A673 (cell line): ENCODE data around the gene KRCC1.
"Not testable (repeated sequence)": the region's sequence is repeated elsewhere in the genome, so short reads cannot be mapped to it uniquely, and the experiment has no call there.

ENCODE experiments used
- EZH2 ChIP-seq: fragments of 200-600 bp; sonication (generic); IDR thresholded peaks from 2 replicates; pipeline ENCODE4 v1.6.1; 2017; ENCODE audit warnings: borderline replicate concordance, low read depth, mild to moderate bottlenecking, mixed read lengths, antibody characterized with exemption, low read length; ENCODE audit not compliant: poor library complexity, severe bottlenecking
- TF ChIP-seq, protein P1 (sequence below): fragments of 300-800, 200-600 bp; sonication (generic); conservative IDR thresholded peaks from 2 replicates; pipeline ENCODE4 v1.5.1; 2017; ENCODE audit warnings: low read depth, mild to moderate bottlenecking, antibody characterized with exemption, low read length, moderate library complexity, mixed read lengths

DNA sequence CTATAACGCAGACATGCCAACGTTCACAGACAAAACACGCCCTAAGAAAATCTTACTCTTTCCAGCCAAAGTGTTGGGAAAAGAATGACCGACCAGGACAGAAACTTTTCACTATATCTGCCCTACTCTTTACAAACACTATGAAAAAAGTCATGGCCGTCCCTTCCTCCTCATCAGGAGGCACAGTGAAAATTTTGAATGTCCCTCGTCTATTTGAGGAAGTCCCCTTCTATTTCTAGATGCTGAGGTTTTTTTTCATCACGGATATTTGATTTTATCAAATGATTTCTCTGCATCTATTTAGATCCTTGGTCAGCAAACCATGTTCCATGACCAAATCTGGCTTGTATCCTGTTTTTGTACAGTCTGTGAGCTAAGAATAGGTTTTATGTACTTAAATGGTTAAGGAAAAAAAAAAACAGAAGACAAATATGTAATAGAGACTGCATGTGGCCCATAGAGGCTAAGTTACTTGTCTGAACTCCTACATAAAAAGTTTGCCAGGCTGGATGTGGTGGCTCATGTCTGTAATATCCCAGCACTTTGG, 61.2 kb downstream of the KRCC1 start:
- TF ChIP-seq, protein P1, sequence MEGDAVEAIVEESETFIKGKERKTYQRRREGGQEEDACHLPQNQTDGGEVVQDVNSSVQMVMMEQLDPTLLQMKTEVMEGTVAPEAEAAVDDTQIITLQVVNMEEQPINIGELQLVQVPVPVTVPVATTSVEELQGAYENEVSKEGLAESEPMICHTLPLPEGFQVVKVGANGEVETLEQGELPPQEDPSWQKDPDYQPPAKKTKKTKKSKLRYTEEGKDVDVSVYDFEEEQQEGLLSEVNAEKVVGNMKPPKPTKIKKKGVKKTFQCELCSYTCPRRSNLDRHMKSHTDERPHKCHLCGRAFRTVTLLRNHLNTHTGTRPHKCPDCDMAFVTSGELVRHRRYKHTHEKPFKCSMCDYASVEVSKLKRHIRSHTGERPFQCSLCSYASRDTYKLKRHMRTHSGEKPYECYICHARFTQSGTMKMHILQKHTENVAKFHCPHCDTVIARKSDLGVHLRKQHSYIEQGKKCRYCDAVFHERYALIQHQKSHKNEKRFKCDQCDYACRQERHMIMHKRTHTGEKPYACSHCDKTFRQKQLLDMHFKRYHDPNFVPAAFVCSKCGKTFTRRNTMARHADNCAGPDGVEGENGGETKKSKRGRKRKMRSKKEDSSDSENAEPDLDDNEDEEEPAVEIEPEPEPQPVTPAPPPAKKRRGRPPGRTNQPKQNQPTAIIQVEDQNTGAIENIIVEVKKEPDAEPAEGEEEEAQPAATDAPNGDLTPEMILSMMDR, result not testable (repeated sequence)
- not testable (repeated sequence) for TF ChIP-seq EZH2
